HEK293T (cell line): Measurements from ENCODE around the gene BIRC5.

ENCODE experiments used
- CTCF ChIA-PET: fragments of 350-600 bp; formaldehyde crosslinking; extraction: SDS; loops from one replicate; lab custom pipeline; 2021; ENCODE audit warnings: antibody characterized with exemption, inconsistent platforms; lab: Yijun Ruan, JAX
- POLR2A ChIA-PET: fragments of 350-600 bp; formaldehyde crosslinking; extraction: SDS; loops from one replicate; lab custom pipeline; 2020; ENCODE audit warnings: antibody characterized with exemption, inconsistent platforms; lab: Yijun Ruan, JAX
- DNase-seq: peaks from one replicate; pipeline ENCODE4 v3.0.0; 2012; ENCODE audit warnings: mixed read lengths; ENCODE audit errors: extremely low spot score
- ARNT ChIP-seq: fragments of 450-650 bp; IDR thresholded peaks from 2 replicates; pipeline ENCODE4 v1.6.1; 2017; ENCODE audit warnings: mild to moderate bottlenecking
- BHLHE40 ChIP-seq: fragments of 450-650 bp; IDR thresholded peaks from 2 replicates; pipeline ENCODE4 v1.6.1; 2016; ENCODE audit warnings: mild to moderate bottlenecking, moderate library complexity, borderline replicate concordance
- CTBP1 ChIP-seq: fragments of 450-650 bp; IDR thresholded peaks from 2 replicates; pipeline ENCODE4 v1.6.1; 2016; ENCODE audit warnings: borderline replicate concordance
- ELF4 ChIP-seq: fragments of 450-650 bp; IDR thresholded peaks from 2 replicates; pipeline ENCODE4 v1.6.1; 2017; ENCODE audit warnings: antibody characterized with exemption
- FOXA1 ChIP-seq: fragments of 450-650 bp; IDR thresholded peaks from 2 replicates; pipeline ENCODE4 v1.6.1; 2016; ENCODE audit warnings: mild to moderate bottlenecking
- FOXK2 ChIP-seq: fragments of 450-650 bp; IDR thresholded peaks from 2 replicates; pipeline ENCODE4 v1.6.1; 2016; ENCODE audit warnings: mild to moderate bottlenecking
- FOXM1 ChIP-seq: fragments of 450-650 bp; IDR thresholded peaks from 2 replicates; pipeline ENCODE4 v1.6.1; 2017; ENCODE audit warnings: mild to moderate bottlenecking, borderline replicate concordance
- HDGF ChIP-seq: fragments of 450-650 bp; IDR thresholded peaks from 2 replicates; pipeline ENCODE4 v1.6.1; 2017; ENCODE audit warnings: antibody characterized with exemption, borderline replicate concordance
- L3MBTL2 ChIP-seq: fragments of 450-650 bp; conservative IDR thresholded peaks from 2 replicates; pipeline ENCODE4 v1.6.1; 2016; ENCODE audit warnings: mild to moderate bottlenecking
- LEF1 ChIP-seq: fragments of 450-650 bp; IDR thresholded peaks from 2 replicates; pipeline ENCODE4 v1.6.1; 2017; ENCODE audit warnings: mild to moderate bottlenecking, borderline replicate concordance
- NFRKB ChIP-seq: fragments of 450-650 bp; IDR thresholded peaks from 2 replicates; pipeline ENCODE4 v1.6.1; 2016; ENCODE audit warnings: mild to moderate bottlenecking, moderate library complexity
- PKNOX1 ChIP-seq: fragments of 450-650 bp; IDR thresholded peaks from 2 replicates; pipeline ENCODE4 v1.6.1; 2016
- SP1 ChIP-seq: fragments of 450-650 bp; IDR thresholded peaks from 2 replicates; pipeline ENCODE4 v1.6.1; 2017
- SUZ12 ChIP-seq: fragments of 450-650 bp; IDR thresholded peaks from 2 replicates; pipeline ENCODE4 v1.6.1; 2016; ENCODE audit warnings: mild to moderate bottlenecking
- TARDBP ChIP-seq: fragments of 450-650 bp; IDR thresholded peaks from 2 replicates; pipeline ENCODE4 v1.6.1; 2016
- ZNF384 ChIP-seq: fragments of 450-650 bp; IDR thresholded peaks from 2 replicates; pipeline ENCODE4 v1.6.1; 2016

Gene BIRC5

GRCh38 chr17:78230252-78230962 is 16.4 kb downstream of the BIRC5 start:
- POLR2A ChIA-PET = no interaction called here
- no peak for DNase-seq
- CTCF ChIA-PET = no interaction called here
- no peak for TF ChIP-seq SUZ12
- no peak for TF ChIP-seq SP1
- TF ChIP-seq FOXM1 = no peak
- TF ChIP-seq CTBP1 = no peak
- TF ChIP-seq NFRKB = no peak
- TF ChIP-seq PKNOX1 = no peak
- TF ChIP-seq LEF1 = no peak
- no peak for TF ChIP-seq FOXA1

DNA sequence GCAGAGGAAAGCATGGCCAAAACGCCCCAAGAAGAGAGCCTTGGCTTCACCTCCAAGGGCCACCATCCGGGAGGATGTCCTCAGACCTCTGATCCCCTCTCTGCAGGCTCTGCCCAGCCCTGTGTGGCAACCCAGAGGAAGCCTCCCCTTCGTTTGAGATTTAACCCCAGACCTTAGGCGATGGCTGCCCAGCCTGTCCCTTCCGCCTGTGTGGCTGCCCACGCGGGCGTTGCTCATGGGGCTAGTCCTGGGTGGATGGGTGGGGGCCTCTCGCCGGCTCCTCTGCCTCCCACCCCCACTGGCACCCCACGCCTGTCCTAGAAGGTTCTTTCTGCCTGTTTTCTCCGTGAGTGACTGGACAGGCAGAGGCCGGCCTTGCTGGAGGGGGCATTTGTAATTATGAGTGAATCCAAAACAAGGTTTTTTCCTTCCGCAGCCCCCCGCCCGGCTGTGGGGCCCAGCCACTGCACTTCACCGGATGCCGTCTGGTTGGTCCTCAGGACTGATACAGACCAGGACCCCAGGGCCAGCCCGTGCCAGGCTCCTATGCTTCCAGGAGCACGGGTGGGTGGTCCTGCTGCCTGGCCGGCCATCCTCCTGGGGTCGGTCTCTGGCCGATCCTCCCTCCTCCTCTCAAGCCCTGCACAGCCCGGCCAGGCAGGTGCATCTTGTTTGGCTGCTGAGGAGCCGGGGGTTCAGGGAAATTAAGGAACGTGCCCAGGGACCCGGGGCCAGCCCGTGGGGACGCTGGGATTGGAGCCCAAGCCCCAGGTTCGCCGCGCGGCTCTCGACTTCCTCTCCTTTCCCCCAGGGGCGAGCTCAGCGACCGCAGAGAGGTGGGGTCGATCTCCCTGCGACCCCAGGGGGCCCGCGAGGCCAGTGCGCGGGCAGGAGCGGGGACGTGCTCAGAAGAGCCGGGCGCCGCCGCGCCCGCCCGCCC is 17.2 kb downstream of the BIRC5 start, which contains the start of gene TMEM235:
TMEM235 (plus strand) TSS at position 636 of the 940 bp plus-strand sequence. CDS start 393 bp downstream, outside the sequence.
- CTCF ChIA-PET = no interaction called here
- no peak for DNase-seq
- POLR2A ChIA-PET = no interaction called here
- TF ChIP-seq SP1 (no peak), ARNT (no peak), FOXM1 (no peak), FOXK2 (no peak), NFRKB (no peak), ELF4 (no peak)

GRCh38 chr17:78231991-78232858 is 18.2 kb downstream of the BIRC5 start:
- no peak for DNase-seq
- TF ChIP-seq CTBP1 = no peak
- ChIA-PET CTCF (no interaction called here), POLR2A (no interaction called here)

DNA sequence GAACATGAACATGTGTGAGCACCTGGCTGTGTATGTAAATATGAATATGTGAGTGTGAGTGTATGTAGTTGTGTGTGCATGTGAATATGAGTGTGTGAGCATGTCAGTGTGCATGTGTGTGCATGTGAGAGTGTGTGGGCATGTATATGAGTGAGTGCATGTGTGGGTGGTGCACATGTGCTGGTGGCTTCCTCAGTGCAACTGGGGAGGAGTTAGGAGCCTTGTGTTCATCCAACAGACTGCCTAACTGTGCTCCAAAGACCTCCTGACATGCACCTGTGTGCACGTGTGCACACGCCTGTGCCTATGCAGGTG is 18.8 kb downstream of the BIRC5 start:
- ChIA-PET CTCF (no interaction called here), POLR2A (no interaction called here)
- no peak for DNase-seq
- TF ChIP-seq BHLHE40 (no peak), ELF4 (no peak), SUZ12 (no peak), HDGF (no peak), PKNOX1 (no peak), FOXK2 (no peak), CTBP1 (no peak), NFRKB (no peak), L3MBTL2 (no peak), FOXA1 (no peak), LEF1 (no peak)

- POLR2A ChIA-PET = no interaction called here
- CTCF ChIA-PET = no interaction called here
- DNase-seq = no peak
- TF ChIP-seq L3MBTL2 (no peak), PKNOX1 (no peak), HDGF (no peak), SUZ12 (no peak), ZNF384 (no peak), CTBP1 (no peak), FOXA1 (no peak), ELF4 (no peak), SP1 (no peak), FOXK2 (no peak), NFRKB (no peak), FOXM1 (no peak), TARDBP (no peak), LEF1 (no peak), BHLHE40 (no peak)
These were observed 19.6 kb downstream of the BIRC5 start for GRCh38 chr17:78233678-78234077.
